RPMI8226 (cell line): ENCODE data around the gene IL2RA.
A peak's percentile ranks its signal among the peaks of the same experiment; 100 is the strongest.
"Not testable (repeated sequence)": the region's sequence is repeated elsewhere in the genome, so short reads cannot be mapped to it uniquely, and the experiment has no call there.

Experiments
- DNase-seq: peaks from one replicate; pipeline ENCODE4 v3.0.0-alpha.2; 2015

Gene IL2RA

DNA sequence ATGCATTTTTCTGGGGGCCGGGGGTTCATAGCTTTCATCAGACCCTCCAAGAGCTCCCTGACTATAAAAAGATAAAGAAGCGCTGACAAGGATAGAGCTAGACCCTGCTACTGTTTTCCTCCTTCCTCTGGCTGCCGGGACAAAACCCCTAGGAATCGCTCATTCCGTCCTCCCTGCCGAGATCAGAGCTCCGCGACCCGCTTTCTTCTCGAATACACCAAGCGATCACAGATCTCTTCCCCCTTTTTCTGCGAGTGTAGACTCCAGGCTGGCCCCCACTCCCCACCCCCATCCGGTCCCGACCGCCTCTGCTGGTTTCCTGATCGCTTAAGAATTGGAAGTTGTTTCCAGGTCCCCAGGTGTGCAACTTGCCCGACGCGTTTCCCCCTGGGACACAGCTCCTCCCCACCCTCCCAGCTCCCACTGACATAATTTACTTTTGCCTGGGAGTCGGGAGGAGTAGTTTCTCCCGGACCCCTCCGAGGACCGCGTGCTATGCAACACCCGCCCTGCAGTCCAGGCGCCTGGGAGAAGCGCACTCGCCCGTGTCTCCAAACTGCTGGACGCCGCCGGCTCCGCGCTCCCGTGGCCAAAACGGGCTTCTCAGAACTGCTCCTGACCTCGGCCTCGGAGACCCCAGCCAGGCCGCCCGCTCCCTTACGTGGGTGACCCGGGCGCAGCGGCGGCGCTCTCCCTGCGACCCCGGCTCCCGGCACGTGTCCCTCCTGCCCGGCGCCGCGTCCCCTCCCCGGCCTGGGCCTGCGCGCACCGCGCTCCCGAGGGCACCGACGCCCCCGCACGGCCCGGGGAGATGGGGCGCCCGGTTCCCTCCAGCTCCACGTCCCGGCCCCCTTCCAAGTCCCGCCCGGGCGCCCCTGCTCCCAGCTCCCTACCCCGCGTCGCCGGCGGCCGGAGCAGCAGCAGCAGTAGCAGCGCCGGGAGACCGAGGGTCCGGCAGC is 85.4 kb downstream of the IL2RA start:
- DNase-seq, result peak; percentile 58

DNA sequence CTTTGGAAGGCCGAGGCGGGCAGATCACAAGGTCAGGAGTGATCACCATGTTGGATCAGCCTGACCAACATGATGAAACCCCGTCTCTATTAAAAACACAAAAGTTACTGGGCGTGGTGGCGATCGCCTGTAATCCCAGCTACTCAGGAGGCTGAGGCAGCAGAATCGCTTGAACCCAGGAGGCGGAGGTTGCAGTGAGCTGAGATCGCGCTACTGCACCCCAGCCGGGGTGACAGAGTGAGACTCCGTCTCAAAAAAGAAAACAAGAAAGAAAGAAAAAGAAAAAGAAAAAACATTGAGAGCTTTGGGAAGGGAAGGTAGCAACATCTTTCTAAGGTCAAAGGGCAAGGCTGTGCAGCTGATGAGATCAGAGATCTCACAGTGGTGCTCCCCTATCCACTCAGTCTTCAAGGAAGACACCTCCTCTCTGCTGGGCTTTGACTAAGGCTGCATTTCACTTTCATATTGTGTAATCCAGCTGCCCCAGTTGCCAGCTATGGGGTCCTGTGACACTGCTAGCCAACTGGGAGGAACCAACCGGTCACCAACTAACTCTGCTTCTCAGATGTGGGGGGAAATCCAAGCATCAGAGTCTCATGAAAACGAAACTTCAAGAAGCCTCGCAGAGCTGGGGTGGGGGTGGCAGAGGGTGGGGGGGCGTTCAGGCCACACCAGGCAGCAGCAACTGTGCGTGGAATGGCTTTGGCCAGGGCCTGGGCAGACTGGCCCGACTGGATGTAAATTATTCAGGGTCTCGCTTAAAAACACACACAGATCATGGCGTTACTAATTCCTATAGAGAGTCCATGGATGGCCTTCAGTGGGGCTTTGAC is 86.3 kb downstream of the IL2RA start:
- DNase-seq, result peak; percentile 82

GRCh38 chr10:5973069-5973468 is 89.1 kb downstream of the IL2RA start:
- no peak for DNase-seq

- no peak for DNase-seq
These were observed 90.3 kb downstream of the IL2RA start for GRCh38 chr10:5971886-5972285.

GRCh38 chr10:5971315-5971832 is 90.8 kb downstream of the IL2RA start:
- no peak for DNase-seq

GRCh38 chr10:5970527-5970926 is 91.6 kb downstream of the IL2RA start:
- no peak for DNase-seq

GRCh38 chr10:5970066-5970465 is 92.1 kb downstream of the IL2RA start:
- DNase-seq, result no peak

GRCh38 chr10:5968681-5969453 is 93.3 kb downstream of the IL2RA start:
- no peak for DNase-seq

- DNase-seq, result no peak
These were observed 94.0 kb downstream of the IL2RA start for GRCh38 chr10:5968037-5968680.

DNA sequence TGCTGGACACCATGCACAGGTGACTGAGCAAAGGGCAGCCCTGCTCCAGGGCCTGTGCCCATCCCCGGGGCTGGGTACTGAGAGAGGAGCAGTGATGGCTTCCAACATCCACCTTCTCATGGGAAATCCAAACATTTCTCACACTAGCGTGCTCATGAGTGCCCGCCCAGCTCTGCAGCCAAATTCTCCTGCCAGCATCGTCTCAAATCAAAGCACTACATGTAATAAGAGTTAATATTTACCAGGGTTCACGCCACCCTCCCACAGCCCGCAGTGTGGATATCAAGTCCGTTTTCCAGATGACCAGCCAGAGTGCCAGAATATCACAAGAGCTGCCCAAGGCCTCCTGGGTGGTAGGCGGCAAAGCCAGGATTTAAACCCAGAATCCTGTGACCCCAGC is 96.9 kb downstream of the IL2RA start:
- no peak for DNase-seq

DNA sequence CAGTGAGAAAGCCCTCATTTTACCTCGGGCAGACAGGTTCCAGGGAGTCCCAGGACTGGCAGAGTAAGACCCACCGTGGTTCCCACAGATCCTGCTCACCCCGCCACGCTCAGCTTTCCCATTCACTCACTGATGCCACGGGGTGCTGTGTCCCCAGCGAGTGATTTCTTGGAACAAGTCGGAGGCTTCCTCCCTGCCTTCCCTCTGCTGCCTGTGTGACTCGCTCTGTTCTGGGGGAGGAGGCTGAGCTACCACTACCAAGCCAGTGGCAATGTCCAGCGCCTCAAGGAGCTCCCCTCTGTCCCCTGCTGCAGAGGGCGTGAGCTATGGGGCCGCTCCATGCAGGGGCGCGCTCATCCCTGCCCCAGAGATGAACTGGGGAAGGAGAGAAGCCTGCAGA is 97.4 kb downstream of the IL2RA start:
- no peak for DNase-seq

GRCh38 chr10:5963591-5963990 is 98.6 kb downstream of the IL2RA start:
- DNase-seq, result no peak

GRCh38 chr10:5963071-5963470 is 99.1 kb downstream of the IL2RA start:
- DNase-seq, result no peak

- DNase-seq, result not testable (repeated sequence)
These were observed 99.7 kb downstream of the IL2RA start for GRCh38 chr10:5962358-5962940.

- no peak for DNase-seq
These were observed 100.6 kb downstream of the IL2RA start for GRCh38 chr10:5961405-5962100.

- DNase-seq, result not testable (repeated sequence)
These were observed 101.2 kb downstream of the IL2RA start for GRCh38 chr10:5960973-5961275.
